ENCODE data around the gene MIEN1. TPM values are rescaled to one million over a fixed set of nuclear protein-coding genes. Genes with fewer than 3 reads are reported as not detected.

The MIEN1 gene
- total and polyA plus RNA-seq, 2 of the 13 experiments (the other 11 are each of a cell fraction or from before 2014, with no cell fraction given): 40.6 to 56.6 TPM

GRCh38 chr17:39700148-39700987 lies 30.0 kb downstream of the MIEN1 start (continued):
- TF ChIP-seq PRMT3 (CRISPR knock-in tag; IDR thresholded peaks at IDR 0.05; ENCODE audit: borderline replicate concordance, low read depth) (no peak), ZNF160 (CRISPR knock-in tag; IDR thresholded peaks at IDR 0.05) (peak; percentile 60; the same call in 1 of the 2 replicates), ZNF317 (CRISPR knock-in tag; IDR thresholded peaks at IDR 0.05) (peak; percentile 14; the same call in 1 of the 2 replicates), HCFC1 (IDR thresholded peaks at IDR 0.05; ENCODE audit: low read depth, low read length) (0 out of 2 replicates have a peak, but pooled peaks have one; percentile 2), ZNF224 (CRISPR knock-in tag; IDR thresholded peaks at IDR 0.05) (no peak), KLF16 (CRISPR knock-in tag; IDR thresholded peaks at IDR 0.05) (0 out of 4 replicates have a peak, but pooled peaks of 1 of the 2 experiments have one; percentile 35), ELK4 (CRISPR knock-in tag; IDR thresholded peaks at IDR 0.05; ENCODE audit: borderline replicate concordance) (no peak), KDM5B (CRISPR knock-in tag; IDR thresholded peaks at IDR 0.05; ENCODE audit: borderline replicate concordance) (peak; percentile 59; the same call in 1 of the 2 replicates), SIN3A (IDR thresholded peaks at IDR 0.05; ENCODE audit: borderline replicate concordance, low read depth, low read length) (0 out of 2 replicates have a peak, but pooled peaks have one; percentile 59), HMGXB4 (CRISPR knock-in tag; IDR thresholded peaks at IDR 0.05; ENCODE audit: borderline replicate concordance in 1 of 2, low read depth in 1 of 2) (peak in 1 of 2 experiments; percentile 81; a peak in 2 of 4 replicates), HNRNPL (IDR thresholded peaks at IDR 0.05; ENCODE audit: low read depth, low read length) (0 out of 2 replicates have a peak, but pooled peaks have one; percentile 41), ZFAT (CRISPR knock-in tag; conservative IDR thresholded peaks at IDR 0.05) (no peak), ZNF747 (CRISPR knock-in tag; IDR thresholded peaks at IDR 0.05; ENCODE audit: borderline replicate concordance) (no peak), ZBTB33 (CRISPR knock-in tag; IDR thresholded peaks at IDR 0.05) (no peak), KMT2A (CRISPR knock-in tag; IDR thresholded peaks at IDR 0.05) (peak; percentile 58; the same call in 1 of the 2 replicates), ZSCAN9 (CRISPR knock-in tag; IDR thresholded peaks at IDR 0.05; ENCODE audit: borderline replicate concordance) (0 out of 2 replicates have a peak, but pooled peaks have one; percentile 6), ZNF337 (CRISPR knock-in tag; IDR thresholded peaks at IDR 0.05; ENCODE audit: borderline replicate concordance, low read depth) (no peak), ZNF263 (CRISPR knock-in tag; IDR thresholded peaks at IDR 0.05) (peak; percentile 63; the same call in 1 of the 2 replicates)
- TF ChIP-seq, protein P1, sequence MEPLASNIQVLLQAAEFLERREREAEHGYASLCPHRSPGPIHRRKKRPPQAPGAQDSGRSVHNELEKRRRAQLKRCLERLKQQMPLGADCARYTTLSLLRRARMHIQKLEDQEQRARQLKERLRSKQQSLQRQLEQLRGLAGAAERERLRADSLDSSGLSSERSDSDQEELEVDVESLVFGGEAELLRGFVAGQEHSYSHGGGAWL (CRISPR knock-in tag; IDR thresholded peaks at IDR 0.05): peak; percentile 23; the same call in 1 of the 2 replicates
- TF ChIP-seq, protein P2, sequence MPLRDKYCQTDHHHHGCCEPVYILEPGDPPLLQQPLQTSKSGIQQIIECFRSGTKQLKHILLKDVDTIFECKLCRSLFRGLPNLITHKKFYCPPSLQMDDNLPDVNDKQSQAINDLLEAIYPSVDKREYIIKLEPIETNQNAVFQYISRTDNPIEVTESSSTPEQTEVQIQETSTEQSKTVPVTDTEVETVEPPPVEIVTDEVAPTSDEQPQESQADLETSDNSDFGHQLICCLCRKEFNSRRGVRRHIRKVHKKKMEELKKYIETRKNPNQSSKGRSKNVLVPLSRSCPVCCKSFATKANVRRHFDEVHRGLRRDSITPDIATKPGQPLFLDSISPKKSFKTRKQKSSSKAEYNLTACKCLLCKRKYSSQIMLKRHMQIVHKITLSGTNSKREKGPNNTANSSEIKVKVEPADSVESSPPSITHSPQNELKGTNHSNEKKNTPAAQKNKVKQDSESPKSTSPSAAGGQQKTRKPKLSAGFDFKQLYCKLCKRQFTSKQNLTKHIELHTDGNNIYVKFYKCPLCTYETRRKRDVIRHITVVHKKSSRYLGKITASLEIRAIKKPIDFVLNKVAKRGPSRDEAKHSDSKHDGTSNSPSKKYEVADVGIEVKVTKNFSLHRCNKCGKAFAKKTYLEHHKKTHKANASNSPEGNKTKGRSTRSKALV (CRISPR knock-in tag; IDR thresholded peaks at IDR 0.05): 0 out of 2 replicates have a peak, but pooled peaks have one; percentile 47

Measured in HepG2 (cell line).